Measurements from ENCODE around the gene WNT9A.

WNT9A gene

DNA sequence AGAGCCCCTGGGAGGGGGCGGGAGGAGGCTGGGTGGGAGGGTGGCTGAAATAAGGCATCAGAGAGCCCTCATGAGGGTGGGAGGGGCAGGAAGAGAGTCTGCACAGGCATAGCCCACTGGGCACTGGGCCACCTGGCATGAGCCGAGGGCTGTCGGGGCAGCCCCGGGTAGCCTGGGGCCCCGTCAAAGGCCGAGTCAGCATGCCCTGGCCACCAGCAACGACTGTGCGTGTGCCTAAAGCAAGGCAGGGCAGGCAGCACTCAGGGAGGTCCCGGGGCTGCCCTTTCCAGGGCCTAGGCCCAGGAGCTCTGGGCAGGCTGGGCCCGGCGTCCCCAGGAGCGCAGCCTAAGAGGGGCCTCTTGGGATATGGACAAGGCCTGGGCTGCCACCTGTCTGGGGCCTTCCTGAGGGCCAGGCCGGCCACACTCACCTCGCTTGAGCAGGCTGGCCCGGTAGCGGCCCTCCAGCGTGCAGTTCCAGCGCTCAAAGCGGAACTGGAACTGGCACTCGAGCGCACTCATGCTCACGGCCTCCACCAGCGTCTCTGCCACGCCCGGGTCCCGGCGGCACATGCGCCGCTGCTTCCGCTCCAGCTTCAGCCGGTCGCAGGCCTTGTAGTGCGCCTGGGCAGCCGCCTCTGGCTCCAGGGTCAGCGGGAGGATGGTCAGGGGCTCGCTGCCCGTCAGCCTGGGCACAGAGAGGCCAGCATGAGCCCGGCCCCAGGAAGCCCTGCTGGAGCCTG is 22.7 kb downstream of the WNT9A start (continued):
- TF ChIP-seq, protein P1, sequence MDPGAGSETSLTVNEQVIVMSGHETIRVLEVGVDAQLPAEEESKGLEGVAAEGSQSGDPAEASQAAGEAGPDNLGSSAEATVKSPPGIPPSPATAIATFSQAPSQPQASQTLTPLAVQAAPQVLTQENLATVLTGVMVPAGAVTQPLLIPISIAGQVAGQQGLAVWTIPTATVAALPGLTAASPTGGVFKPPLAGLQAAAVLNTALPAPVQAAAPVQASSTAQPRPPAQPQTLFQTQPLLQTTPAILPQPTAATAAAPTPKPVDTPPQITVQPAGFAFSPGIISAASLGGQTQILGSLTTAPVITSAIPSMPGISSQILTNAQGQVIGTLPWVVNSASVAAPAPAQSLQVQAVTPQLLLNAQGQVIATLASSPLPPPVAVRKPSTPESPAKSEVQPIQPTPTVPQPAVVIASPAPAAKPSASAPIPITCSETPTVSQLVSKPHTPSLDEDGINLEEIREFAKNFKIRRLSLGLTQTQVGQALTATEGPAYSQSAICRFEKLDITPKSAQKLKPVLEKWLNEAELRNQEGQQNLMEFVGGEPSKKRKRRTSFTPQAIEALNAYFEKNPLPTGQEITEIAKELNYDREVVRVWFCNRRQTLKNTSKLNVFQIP (CRISPR knock-in tag; IDR thresholded peaks at IDR 0.05; ENCODE audit: borderline replicate concordance, low read depth): no peak

DNA sequence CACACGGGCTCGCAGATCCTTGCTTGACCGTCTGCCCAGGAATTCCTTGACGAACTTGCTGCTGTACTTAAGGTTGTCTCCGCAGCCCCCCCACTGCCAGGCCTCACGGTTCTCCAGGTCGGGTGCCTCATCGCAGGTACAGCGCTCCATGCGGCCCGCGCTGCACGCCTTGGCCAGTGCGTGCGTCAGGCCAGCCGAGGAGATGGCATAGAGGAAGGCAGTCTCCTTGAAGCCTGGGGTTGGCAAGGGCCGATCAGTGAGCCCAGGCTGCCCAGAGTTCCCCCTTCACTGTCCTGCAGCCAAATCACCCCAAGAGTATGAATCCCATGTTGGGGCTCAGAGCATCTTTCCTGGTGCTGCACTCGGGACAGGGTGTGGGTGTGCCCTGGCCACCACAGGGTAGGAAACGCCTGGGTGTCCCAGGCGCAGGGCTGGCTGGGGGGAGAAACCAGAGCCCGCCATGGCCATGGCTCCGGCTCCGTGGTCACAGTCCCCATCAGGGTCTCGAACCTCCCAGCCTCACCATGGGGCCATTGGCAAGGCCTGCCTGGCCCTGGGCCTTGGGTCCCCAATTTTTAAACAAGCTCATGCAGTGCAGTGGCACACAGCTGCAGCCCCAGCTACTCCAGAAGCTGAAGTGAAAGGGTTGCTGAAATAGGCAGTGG is 23.4 kb downstream of the WNT9A start:
- no peak for ATAC-seq
- no peak for TF ChIP-seq OSR1 (CRISPR knock-in tag; IDR thresholded peaks at IDR 0.05)
- no peak for TF ChIP-seq CSDC2 (CRISPR knock-in tag; IDR thresholded peaks at IDR 0.05)

DNA sequence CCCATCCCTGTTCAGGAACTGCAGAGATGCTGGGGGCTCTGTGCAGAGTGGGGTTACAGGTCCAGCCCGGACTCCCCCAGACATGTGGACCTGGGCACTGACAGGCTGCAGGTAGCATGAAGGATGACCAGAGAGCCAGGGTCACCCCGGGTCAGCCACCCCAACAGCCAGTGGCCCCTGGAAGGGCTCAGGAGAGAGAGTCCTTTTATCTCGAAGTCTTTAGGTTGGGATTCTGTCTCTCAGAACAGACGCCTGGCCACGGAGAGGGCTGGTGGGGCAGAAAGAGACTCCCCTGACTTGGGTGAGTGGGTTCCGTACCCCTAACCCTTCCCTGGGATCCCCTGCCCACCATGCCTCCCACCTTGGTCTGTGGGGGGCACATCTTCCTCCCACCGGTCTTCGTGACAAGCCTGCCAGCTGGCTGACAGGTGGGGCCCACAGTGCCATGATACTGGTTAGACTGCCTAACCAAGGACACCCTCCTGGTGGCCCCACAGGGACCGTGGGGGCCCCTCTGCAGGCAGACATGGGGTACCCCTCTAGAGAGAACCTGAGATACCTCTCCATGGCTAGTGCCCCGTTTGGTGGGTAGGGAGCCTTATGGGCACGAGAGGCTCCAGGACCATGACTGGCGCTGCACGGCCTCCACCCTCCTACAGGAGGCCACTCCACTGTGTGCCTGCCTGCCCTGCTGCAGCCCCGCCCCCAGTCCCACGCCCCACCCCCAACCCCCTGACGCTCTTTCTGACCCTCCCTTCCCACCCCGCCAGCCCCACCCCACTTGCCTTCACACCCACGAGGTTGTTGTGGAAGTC is 24.2 kb downstream of the WNT9A start:
- no peak for ATAC-seq
- TF ChIP-seq PPARA (CRISPR knock-in tag; IDR thresholded peaks at IDR 0.05; ENCODE audit: borderline replicate concordance) (no peak), ISL1 (CRISPR knock-in tag; IDR thresholded peaks at IDR 0.05) (no peak), ZNF70 (CRISPR knock-in tag; IDR thresholded peaks at IDR 0.05) (no peak), ARNTL (CRISPR knock-in tag; IDR thresholded peaks at IDR 0.05; ENCODE audit: borderline replicate concordance, low read depth) (no peak), ZC3H10 (CRISPR knock-in tag; IDR thresholded peaks at IDR 0.05) (no peak), RARB (CRISPR knock-in tag; IDR thresholded peaks at IDR 0.05) (no peak), ZFP30 (CRISPR knock-in tag; IDR thresholded peaks at IDR 0.05) (no peak), ZNF565 (CRISPR knock-in tag; conservative IDR thresholded peaks at IDR 0.05; ENCODE audit: low read depth) (no peak), ZFP3 (CRISPR knock-in tag; IDR thresholded peaks at IDR 0.05) (no peak), OSR1 (CRISPR knock-in tag; IDR thresholded peaks at IDR 0.05) (no peak), BACH2 (CRISPR knock-in tag; IDR thresholded peaks at IDR 0.05; ENCODE audit: borderline replicate concordance) (no peak), CSDC2 (CRISPR knock-in tag; IDR thresholded peaks at IDR 0.05) (no peak), ZNF8 (CRISPR knock-in tag; IDR thresholded peaks at IDR 0.05) (no peak), ESRRG (CRISPR knock-in tag; IDR thresholded peaks at IDR 0.05) (no peak), TOX (CRISPR knock-in tag; IDR thresholded peaks at IDR 0.05; ENCODE audit: borderline replicate concordance) (no peak)
- TF ChIP-seq, protein P1 (CRISPR knock-in tag; IDR thresholded peaks at IDR 0.05; ENCODE audit: borderline replicate concordance, low read depth): no peak
- TF ChIP-seq, protein P2, sequence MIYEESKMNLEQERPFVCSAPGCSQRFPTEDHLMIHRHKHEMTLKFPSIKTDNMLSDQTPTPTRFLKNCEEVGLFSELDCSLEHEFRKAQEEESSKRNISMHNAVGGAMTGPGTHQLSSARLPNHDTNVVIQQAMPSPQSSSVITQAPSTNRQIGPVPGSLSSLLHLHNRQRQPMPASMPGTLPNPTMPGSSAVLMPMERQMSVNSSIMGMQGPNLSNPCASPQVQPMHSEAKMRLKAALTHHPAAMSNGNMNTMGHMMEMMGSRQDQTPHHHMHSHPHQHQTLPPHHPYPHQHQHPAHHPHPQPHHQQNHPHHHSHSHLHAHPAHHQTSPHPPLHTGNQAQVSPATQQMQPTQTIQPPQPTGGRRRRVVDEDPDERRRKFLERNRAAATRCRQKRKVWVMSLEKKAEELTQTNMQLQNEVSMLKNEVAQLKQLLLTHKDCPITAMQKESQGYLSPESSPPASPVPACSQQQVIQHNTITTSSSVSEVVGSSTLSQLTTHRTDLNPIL (CRISPR knock-in tag; IDR thresholded peaks at IDR 0.05; ENCODE audit: low read depth): no peak
- TF ChIP-seq, protein P3, sequence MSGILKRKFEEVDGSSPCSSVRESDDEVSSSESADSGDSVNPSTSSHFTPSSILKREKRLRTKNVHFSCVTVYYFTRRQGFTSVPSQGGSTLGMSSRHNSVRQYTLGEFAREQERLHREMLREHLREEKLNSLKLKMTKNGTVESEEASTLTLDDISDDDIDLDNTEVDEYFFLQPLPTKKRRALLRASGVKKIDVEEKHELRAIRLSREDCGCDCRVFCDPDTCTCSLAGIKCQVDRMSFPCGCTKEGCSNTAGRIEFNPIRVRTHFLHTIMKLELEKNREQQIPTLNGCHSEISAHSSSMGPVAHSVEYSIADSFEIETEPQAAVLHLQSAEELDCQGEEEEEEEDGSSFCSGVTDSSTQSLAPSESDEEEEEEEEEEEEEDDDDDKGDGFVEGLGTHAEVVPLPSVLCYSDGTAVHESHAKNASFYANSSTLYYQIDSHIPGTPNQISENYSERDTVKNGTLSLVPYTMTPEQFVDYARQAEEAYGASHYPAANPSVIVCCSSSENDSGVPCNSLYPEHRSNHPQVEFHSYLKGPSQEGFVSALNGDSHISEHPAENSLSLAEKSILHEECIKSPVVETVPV (CRISPR knock-in tag; IDR thresholded peaks at IDR 0.05): no peak

DNA sequence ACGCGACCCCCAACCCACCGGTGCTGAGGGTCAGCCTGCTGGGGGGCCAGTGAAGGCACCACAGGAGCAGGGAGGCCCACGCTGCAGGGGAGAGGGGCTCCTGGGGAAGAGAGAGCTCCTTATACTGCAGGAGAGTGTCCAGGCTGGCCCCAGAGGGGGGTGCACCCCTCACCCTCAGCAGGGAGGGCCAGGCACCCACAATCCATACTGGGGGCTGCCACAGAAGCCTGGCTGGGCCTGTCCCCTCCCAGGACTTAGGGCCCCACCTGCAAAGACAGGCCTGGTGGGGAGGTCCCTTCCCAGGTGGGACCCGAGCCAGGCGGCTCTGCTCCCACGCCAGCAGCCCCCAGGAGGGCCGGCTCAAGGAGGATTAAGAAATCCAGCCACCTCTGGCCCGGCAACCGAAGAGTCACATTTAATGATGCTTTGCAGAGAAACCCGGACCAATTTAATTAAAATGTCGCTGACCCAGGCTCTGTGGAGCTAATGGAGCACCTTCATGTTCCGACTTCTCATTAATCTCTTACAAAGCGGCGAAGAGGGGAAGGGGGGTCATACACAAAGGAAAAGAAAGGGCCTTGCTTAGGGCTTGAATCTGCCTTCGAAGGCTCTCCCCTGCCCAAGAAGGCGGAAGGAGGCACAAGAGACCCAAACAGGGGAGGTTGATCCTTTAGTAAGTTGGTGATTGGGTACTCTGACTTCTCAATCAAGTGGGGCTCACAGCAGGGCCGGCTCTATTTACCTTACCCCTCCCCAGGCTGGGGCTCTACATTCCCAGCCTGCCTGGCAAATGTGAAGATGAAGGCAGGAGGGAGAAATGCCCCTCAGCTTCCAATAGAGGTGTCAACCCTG is 25.0 kb downstream of the WNT9A start:
- ATAC-seq: no peak
- TF ChIP-seq SNAI2 (CRISPR knock-in tag; IDR thresholded peaks at IDR 0.05): no peak
- TF ChIP-seq ESRRG (CRISPR knock-in tag; IDR thresholded peaks at IDR 0.05): no peak
- TF ChIP-seq, protein P1 (CRISPR knock-in tag; IDR thresholded peaks at IDR 0.05; ENCODE audit: borderline replicate concordance, low read depth): no peak
- no peak for TF ChIP-seq ARNTL (CRISPR knock-in tag; IDR thresholded peaks at IDR 0.05; ENCODE audit: borderline replicate concordance, low read depth)
- no peak for TF ChIP-seq PPARA (CRISPR knock-in tag; IDR thresholded peaks at IDR 0.05; ENCODE audit: borderline replicate concordance)
- no peak for TF ChIP-seq OSR1 (CRISPR knock-in tag; IDR thresholded peaks at IDR 0.05)
- TF ChIP-seq ZFP3 (CRISPR knock-in tag; IDR thresholded peaks at IDR 0.05): no peak
- no peak for TF ChIP-seq TCF4 (CRISPR knock-in tag; IDR thresholded peaks at IDR 0.05; ENCODE audit: borderline replicate concordance)
- no peak for TF ChIP-seq ZFP30 (CRISPR knock-in tag; IDR thresholded peaks at IDR 0.05)
- no peak for TF ChIP-seq ZNF70 (CRISPR knock-in tag; IDR thresholded peaks at IDR 0.05)
- TF ChIP-seq, protein P4, sequence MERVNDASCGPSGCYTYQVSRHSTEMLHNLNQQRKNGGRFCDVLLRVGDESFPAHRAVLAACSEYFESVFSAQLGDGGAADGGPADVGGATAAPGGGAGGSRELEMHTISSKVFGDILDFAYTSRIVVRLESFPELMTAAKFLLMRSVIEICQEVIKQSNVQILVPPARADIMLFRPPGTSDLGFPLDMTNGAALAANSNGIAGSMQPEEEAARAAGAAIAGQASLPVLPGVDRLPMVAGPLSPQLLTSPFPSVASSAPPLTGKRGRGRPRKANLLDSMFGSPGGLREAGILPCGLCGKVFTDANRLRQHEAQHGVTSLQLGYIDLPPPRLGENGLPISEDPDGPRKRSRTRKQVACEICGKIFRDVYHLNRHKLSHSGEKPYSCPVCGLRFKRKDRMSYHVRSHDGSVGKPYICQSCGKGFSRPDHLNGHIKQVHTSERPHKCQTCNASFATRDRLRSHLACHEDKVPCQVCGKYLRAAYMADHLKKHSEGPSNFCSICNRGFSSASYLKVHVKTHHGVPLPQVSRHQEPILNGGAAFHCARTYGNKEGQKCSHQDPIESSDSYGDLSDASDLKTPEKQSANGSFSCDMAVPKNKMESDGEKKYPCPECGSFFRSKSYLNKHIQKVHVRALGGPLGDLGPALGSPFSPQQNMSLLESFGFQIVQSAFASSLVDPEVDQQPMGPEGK (CRISPR knock-in tag; IDR thresholded peaks at IDR 0.05; ENCODE audit: borderline replicate concordance): no peak
